Measurements from ENCODE around the gene VN1R5. TPM values are rescaled to one million over a fixed set of nuclear protein-coding genes. Genes with fewer than 3 reads are reported as not detected.

The VN1R5 gene
- total and polyA plus RNA-seq, 3 experiments from 2014 or later, result not detected

DNA sequence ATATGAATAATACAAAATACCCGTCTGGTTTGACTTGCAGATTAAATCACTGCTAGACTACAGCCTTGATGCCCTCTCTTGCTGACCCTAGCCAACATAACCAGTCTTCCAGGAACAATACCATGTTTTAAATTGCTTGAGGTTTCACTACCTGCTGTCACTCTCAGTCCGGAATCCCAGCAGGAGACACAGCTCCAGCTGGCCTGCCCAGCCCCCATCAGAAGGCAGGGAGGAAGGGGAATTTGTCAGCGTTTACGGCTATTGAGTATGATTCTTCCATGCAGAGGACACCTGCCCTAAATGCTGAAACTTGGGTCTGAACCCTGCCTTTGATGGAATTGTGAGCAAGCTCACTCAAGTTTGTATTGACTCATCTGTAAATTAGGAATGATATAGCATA, 42.8 kb downstream of the VN1R5 start:
- Mint-ChIP-seq H3K27ac (peak overlapping the region in 1 of 8 donors; percentile 24), H3K27me3 (peaks cover 2 to 8% of the 10 kb centered on the region in 2 donors), H3K9me3 (no peaks in the 10 kb centered on the region), H3K4me1 (peaks cover 0 to 2% (median 0%) of the 10 kb centered on the region in 3 donors), H3K36me3 (peaks cover 18 to 39% (median 20%) of the 10 kb centered on the region in 3 donors), H3K4me3 (no peak overlapping the region)
- Histone ChIP-seq H3K27ac (ENCODE audit: low read depth, low read length) (no peak overlapping the region), H3K4me1 (ENCODE audit: insufficient read depth, low read length) (no peaks in the 10 kb centered on the region), H3K36me3 (ENCODE audit: insufficient read depth, low read length) (no peaks in the 10 kb centered on the region), H3K4me3 (ENCODE audit: low read length) (no peak overlapping the region), H3K27me3 (ENCODE audit: insufficient read depth, low read length, poor library complexity, severe bottlenecking) (no peaks in the 10 kb centered on the region), H3K9me3 (ENCODE audit: low read length) (no peaks in the 10 kb centered on the region)
- ChIA-PET POLR2A (no interaction called here), CTCF (no interaction called here)
- no peak for DNase-seq

GRCh38 chr1:247299723-247300381, 44.0 kb downstream of the VN1R5 start:
- Histone ChIP-seq H3K27me3 (ENCODE audit: insufficient read depth, low read length, poor library complexity, severe bottlenecking) (no peaks in the 10 kb centered on the region), H3K4me3 (ENCODE audit: low read length) (no peak overlapping the region), H3K27ac (ENCODE audit: low read depth, low read length) (no peak overlapping the region), H3K4me1 (ENCODE audit: insufficient read depth, low read length) (no peaks in the 10 kb centered on the region), H3K9me3 (ENCODE audit: low read length) (no peaks in the 10 kb centered on the region), H3K36me3 (ENCODE audit: insufficient read depth, low read length) (no peaks in the 10 kb centered on the region)
- H3K27ac Mint-ChIP-seq, result no peak overlapping the region
- H3K36me3 Mint-ChIP-seq, result peaks cover 22 to 47% (median 24%) of the 10 kb centered on the region in 3 donors
- peaks cover 2 to 4% of the 10 kb centered on the region in 2 donors for H3K27me3 Mint-ChIP-seq
- peaks cover 0 to 2% (median 0%) of the 10 kb centered on the region in 3 donors for H3K4me1 Mint-ChIP-seq
- no peaks in the 10 kb centered on the region for H3K9me3 Mint-ChIP-seq
- ChIA-PET POLR2A (no interaction called here), CTCF (no interaction called here)
- H3K4me3 Mint-ChIP-seq, result no peak overlapping the region
- no peak for DNase-seq

GRCh38 chr1:247300491-247301175, 44.8 kb downstream of the VN1R5 start:
- Mint-ChIP-seq H3K4me3 (no peak overlapping the region), H3K36me3 (peaks cover 22 to 52% (median 24%) of the 10 kb centered on the region in 3 donors), H3K9me3 (no peaks in the 10 kb centered on the region), H3K27me3 (peaks cover under 1 to 2% of the 10 kb centered on the region in 2 donors), H3K4me1 (peaks cover 0 to 2% (median 0%) of the 10 kb centered on the region in 3 donors), H3K27ac (no peak overlapping the region)
- Histone ChIP-seq H3K9me3 (ENCODE audit: low read length) (no peaks in the 10 kb centered on the region), H3K36me3 (ENCODE audit: insufficient read depth, low read length) (no peaks in the 10 kb centered on the region), H3K27me3 (ENCODE audit: insufficient read depth, low read length, poor library complexity, severe bottlenecking) (no peaks in the 10 kb centered on the region), H3K4me1 (ENCODE audit: insufficient read depth, low read length) (no peaks in the 10 kb centered on the region), H3K27ac (ENCODE audit: low read depth, low read length) (no peak overlapping the region), H3K4me3 (ENCODE audit: low read length) (no peak overlapping the region)
- ChIA-PET CTCF (no interaction called here), POLR2A (no interaction called here)
- no peak for DNase-seq

DNA sequence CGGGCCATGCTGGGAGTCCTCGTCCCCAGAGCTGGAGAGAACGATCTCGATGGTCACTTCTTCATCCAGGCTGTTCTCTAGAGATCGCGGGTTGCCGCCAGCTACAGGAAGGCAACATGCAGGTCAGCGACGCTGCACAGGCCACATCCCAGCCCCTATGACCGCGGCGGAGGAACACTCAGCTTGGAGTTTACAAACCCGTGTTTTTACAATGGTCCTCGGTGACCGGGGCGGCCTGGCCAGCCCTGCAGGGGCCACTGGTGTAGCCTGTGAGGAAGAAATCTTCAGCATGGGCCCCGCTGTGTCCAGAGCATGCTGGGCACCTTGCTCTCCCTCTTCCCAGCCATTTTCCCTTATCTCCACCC, 45.3 kb downstream of the VN1R5 start:
- no peak overlapping the region for H3K4me3 ChIP-seq (ENCODE audit: low read length)
- ChIA-PET POLR2A (no interaction called here), CTCF (no interaction called here)
- Mint-ChIP-seq H3K27me3 (peaks cover 0 to 2% of the 10 kb centered on the region in 2 donors), H3K36me3 (peaks cover 22 to 56% (median 24%) of the 10 kb centered on the region in 3 donors), H3K4me3 (no peak overlapping the region), H3K9me3 (no peaks in the 10 kb centered on the region), H3K4me1 (peaks cover 0 to 2% (median 0%) of the 10 kb centered on the region in 3 donors), H3K27ac (no peak overlapping the region)
- DNase-seq, result no peak
- no peak overlapping the region for H3K27ac ChIP-seq (ENCODE audit: low read depth, low read length)
- H3K36me3 ChIP-seq (ENCODE audit: insufficient read depth, low read length), result no peaks in the 10 kb centered on the region
- no peaks in the 10 kb centered on the region for H3K9me3 ChIP-seq (ENCODE audit: low read length)
- no peaks in the 10 kb centered on the region for H3K4me1 ChIP-seq (ENCODE audit: insufficient read depth, low read length)
- H3K27me3 ChIP-seq (ENCODE audit: insufficient read depth, low read length, poor library complexity, severe bottlenecking), result no peaks in the 10 kb centered on the region

- no peaks in the 10 kb centered on the region for H3K4me1 Mint-ChIP-seq
- H3K36me3 Mint-ChIP-seq, result peaks cover 28 to 71% (median 32%) of the 10 kb centered on the region in 3 donors
- Histone ChIP-seq H3K27me3 (ENCODE audit: insufficient read depth, low read length, poor library complexity, severe bottlenecking) (no peaks in the 10 kb centered on the region), H3K4me1 (ENCODE audit: insufficient read depth, low read length) (no peaks in the 10 kb centered on the region), H3K9me3 (ENCODE audit: low read length) (no peaks in the 10 kb centered on the region), H3K36me3 (ENCODE audit: insufficient read depth, low read length) (no peaks in the 10 kb centered on the region), H3K27ac (ENCODE audit: low read depth, low read length) (no peak overlapping the region), H3K4me3 (ENCODE audit: low read length) (no peak overlapping the region)
- peak overlapping the region in 2 of 8 donors; percentile 36 to 37 for H3K27ac Mint-ChIP-seq
- ChIA-PET CTCF (no interaction called here), POLR2A (no interaction called here)
- DNase-seq, result no peak
- peaks cover 0 to 2% of the 10 kb centered on the region in 2 donors for H3K27me3 Mint-ChIP-seq
- no peaks in the 10 kb centered on the region for H3K9me3 Mint-ChIP-seq
- H3K4me3 Mint-ChIP-seq, result no peak overlapping the region
Measured at GRCh38 chr1:247303216-247303615, 47.3 kb downstream of the VN1R5 start.

DNA sequence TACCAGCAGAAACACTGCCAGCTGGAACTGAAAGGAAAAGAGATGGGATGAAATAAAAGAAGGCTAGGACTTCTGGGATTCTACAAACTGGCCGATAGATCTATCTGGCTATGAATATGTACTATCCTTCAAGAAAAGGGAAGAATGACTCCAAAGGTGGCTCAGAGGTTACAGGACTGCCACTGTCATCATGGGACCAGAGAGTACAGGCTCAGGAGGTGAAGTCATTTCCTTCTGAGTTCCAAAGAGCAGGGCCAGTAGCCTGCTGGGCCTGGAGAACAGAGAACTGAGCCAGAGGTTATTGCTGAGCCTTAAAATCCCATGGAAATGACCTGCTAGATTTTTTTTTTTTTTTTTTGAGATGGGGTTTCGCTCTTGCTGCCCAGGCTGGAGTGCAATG, 48.2 kb downstream of the VN1R5 start:
- Histone ChIP-seq H3K27me3 (ENCODE audit: insufficient read depth, low read length, poor library complexity, severe bottlenecking) (no peaks in the 10 kb centered on the region), H3K27ac (ENCODE audit: low read depth, low read length) (no peak overlapping the region), H3K4me1 (ENCODE audit: insufficient read depth, low read length) (no peaks in the 10 kb centered on the region), H3K36me3 (ENCODE audit: insufficient read depth, low read length) (no peaks in the 10 kb centered on the region), H3K4me3 (ENCODE audit: low read length) (no peak overlapping the region), H3K9me3 (ENCODE audit: low read length) (no peaks in the 10 kb centered on the region)
- no peak for DNase-seq
- H3K27me3 Mint-ChIP-seq, result no peaks in the 10 kb centered on the region
- CTCF ChIA-PET, result no interaction called here
- H3K9me3 Mint-ChIP-seq, result no peaks in the 10 kb centered on the region
- H3K4me3 Mint-ChIP-seq, result no peak overlapping the region
- H3K4me1 Mint-ChIP-seq, result no peaks in the 10 kb centered on the region
- POLR2A ChIA-PET, result no interaction called here
- peaks cover 27 to 79% (median 33%) of the 10 kb centered on the region in 3 donors for H3K36me3 Mint-ChIP-seq
- peak overlapping the region in 1 of 8 donors; percentile 11 for H3K27ac Mint-ChIP-seq

Other genes with a start within 250 kb of the VN1R5 start
- gene ZNF695, start 248.0 kb upstream of the VN1R5 start, total RNA-seq, result under 1 TPM; 0.38 to 0.44 TPM
- not detected for gene ZNF695, start 248.0 kb upstream of the VN1R5 start, polyA plus RNA-seq
- 1 to 10 TPM; 3.1 to 3.2 TPM for gene ZNF670, start 177.3 kb upstream of the VN1R5 start, total RNA-seq
- gene ZNF670, start 177.3 kb upstream of the VN1R5 start, polyA plus RNA-seq, result 1.3 TPM
- gene ZNF669, start 151.7 kb upstream of the VN1R5 start, total RNA-seq, result 1 to 10 TPM; 9.4 to 10.0 TPM
- gene ZNF669, start 151.7 kb upstream of the VN1R5 start, polyA plus RNA-seq, result 15.7 TPM
- gene ZNF124, start 84.1 kb upstream of the VN1R5 start, total RNA-seq, result 10 to 100 TPM; 21.0 to 23.5 TPM
- gene ZNF124, start 84.1 kb upstream of the VN1R5 start, polyA plus RNA-seq, result 5.6 TPM
- gene ZNF496, start 75.8 kb downstream of the VN1R5 start, total RNA-seq, result 10 to 100 TPM; 21.4 to 21.7 TPM
- 9.6 TPM for gene ZNF496, start 75.8 kb downstream of the VN1R5 start, polyA plus RNA-seq
- 1 to 10 TPM; 1.8 to 2.6 TPM for gene NLRP3, start 160.1 kb downstream of the VN1R5 start, total RNA-seq
- 3.0 TPM for gene NLRP3, start 160.1 kb downstream of the VN1R5 start, polyA plus RNA-seq
- gene OR2B11, start 202.0 kb downstream of the VN1R5 start, total RNA-seq, result not detected
- not detected for gene OR2B11, start 202.0 kb downstream of the VN1R5 start, polyA plus RNA-seq

All from CD8-positive, alpha-beta memory T cell (primary cell).